Glomerular visceral epithelial cell (primary cell): ENCODE data around the gene UBE2G2.

Source experiments
- DNase-seq: peaks from one replicate; pipeline ENCODE4 v3.0.0-alpha.2; 2016; ENCODE audit errors: extremely low spot score

UBE2G2 gene

DNA sequence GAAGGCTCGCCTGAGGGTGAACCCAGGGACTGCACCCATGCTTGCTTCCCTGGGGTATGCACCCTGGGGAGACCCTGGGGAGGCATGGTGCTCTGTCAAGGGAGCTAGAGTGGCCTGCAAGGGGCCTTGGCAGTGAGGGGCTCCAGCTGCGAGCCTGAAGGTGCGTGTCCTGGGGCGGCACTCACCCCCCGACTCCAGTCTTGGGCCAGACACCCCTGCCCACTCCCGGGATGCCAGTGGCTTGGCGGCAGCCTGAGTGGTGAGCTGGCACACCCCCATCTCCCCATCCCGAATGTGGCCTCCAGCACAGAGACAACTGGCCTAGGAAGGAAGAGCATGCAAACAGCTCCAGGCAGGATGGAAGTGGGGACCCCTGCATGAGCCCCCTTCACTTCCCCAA lies 13.6 kb upstream of the UBE2G2 start:
- no peak for DNase-seq

DNA sequence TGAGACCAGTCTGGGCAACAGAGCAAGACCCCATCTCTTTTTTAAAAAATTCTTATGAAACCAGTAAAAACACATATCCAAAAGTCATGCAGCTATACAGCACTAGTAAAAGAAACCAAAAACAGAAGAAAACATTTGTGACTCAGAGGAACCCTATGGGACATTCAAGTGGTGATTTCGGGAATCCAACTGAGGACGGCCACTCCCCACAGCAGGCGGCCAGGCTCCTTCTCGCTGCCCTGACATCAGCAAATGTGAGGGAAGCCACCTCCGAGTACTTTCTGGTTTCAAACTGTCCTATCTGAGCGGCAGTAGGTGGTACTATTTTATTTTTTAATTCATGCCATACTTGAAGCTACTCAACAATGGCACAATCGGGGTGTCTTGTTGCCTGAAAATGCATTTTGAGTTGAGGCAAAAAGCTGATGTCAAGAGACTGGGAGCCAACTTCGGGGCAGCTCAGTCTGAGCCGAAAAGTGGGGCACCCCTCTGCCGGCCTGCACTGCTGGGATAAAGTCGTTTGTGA lies 12.9 kb upstream of the UBE2G2 start:
- no peak for DNase-seq

DNA sequence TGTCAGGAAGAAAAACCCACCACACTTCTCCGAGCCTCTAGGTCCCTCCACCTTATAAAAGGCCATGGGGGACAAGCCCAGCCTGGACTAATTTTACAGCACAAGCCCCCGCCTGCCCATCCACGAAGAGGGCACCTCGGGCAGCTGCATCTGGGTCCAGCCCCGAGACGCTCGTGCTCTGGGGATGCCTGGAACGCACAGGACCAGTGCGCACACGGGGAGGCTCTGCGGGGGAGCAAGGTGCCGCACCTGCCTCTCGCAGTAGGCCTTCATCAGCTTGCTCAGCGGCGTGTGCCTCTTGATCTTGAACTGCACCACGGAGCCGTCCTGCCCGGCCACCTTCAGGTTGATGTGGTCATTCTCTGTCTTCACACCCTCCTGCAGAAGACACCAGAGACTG lies 12.1 kb upstream of the UBE2G2 start:
- no peak for DNase-seq

DNA sequence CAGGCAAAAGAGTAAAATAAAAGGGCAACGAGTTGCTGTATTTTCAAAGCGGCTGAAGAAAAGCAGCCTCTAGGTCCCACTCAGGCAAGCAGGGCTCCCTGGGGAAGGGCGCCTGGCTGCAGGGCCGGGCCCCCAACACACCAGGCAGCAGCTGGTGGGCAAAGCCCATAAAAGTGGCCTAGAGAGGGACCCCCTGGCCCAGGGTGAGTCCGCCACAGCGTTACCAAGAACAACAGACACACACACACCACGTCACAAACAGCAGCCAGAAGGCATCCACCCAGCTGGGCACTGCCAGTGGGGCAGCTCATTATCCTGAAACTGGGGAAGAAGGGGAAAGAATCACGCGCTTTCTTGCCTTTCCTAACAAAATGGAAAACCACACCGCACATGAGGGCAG lies 11.5 kb upstream of the UBE2G2 start:
- DNase-seq, result no peak

DNA sequence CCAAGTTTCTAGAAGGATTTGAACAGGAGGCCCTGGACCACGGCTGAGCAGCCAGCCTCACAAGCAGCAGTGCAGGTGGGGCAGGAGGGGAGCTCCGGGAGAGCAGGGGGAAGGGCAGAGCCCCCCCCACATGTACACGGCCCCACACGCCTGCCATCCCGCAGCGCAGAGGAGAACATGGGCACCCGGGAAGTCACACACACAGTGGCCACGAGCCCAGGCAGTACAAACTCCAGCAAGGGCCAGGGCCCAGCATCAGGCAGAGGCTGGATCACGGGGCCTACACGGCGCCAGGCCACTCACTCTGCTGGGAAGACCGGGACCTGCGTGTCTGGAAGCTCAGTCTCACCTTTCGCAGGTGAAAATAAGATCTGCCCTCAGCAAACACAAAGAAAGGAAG lies 11.0 kb upstream of the UBE2G2 start:
- DNase-seq, result no peak

DNA sequence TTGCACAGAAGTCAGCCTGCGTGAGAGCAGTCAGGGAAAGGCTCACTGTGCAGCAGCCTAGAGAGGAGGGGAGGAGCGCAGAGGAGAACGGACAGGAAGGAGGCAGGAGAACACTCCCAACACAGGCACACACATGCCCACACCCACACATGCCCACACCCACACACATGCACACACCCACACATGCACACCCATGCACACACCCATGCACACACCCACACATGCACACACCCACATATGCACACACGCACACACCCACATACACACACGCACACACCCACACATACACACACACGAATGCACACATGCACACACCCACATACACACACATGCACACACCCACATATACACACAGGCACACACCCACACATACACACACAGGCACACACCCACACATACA lies 9.2 kb upstream of the UBE2G2 start:
- no peak for DNase-seq

DNA sequence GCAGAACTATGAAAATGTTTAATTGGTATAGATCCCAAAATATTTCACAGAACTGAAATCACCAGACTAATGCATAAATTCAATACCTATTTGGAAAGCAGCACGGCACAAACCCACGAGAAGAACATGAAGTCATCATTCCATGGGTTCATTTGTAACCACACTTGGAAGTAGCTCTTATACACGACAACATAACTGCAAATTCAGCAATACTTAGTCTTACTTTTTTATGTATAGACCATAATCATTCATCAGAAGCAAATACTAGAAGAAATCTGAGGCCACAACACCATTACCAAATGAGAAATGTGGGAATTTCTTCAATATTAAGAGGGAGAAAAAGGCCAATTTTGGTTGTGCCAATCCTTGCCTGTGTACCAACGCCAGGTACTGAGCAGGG lies 4.2 kb upstream of the UBE2G2 start:
- DNase-seq, result no peak

DNA sequence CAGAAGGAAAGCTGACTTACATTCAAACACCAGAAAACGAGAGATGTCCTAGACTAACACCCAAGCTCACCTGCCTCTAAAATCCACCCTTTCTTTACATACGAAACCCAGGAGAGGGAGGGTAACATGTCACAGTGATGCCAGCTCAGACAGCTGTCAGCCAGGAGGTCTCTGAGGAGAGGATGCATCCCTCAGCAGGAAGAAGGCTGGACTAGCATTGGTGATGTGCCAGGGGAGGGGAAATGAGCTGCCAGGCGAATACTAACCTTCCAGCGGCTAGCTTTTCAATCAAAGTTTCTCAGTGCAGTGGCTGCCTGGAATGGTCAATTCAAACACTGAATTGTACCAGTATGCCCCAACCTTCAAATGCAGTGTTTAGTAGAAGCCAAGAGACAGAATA lies 3.6 kb upstream of the UBE2G2 start:
- DNase-seq, result no peak

DNA sequence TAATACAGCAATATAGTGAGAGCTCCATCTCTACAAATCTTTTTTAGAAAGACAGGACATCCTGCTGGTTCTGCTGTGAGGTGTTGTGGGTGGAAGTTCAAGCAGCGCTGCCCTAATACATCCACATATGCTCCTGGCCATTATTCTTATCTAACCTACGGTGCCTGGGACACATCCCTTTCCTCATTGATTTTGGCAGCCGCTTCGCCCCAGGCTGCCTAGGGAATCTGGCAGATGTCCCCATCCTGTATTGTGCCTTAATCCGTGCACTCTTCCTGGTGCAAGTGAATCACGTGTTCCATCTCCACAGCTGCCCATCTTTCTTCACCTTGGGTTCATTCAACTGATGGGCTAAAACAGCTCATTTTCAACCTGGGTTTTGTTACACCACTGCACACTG lies 3.1 kb upstream of the UBE2G2 start:
- no peak for DNase-seq

DNA sequence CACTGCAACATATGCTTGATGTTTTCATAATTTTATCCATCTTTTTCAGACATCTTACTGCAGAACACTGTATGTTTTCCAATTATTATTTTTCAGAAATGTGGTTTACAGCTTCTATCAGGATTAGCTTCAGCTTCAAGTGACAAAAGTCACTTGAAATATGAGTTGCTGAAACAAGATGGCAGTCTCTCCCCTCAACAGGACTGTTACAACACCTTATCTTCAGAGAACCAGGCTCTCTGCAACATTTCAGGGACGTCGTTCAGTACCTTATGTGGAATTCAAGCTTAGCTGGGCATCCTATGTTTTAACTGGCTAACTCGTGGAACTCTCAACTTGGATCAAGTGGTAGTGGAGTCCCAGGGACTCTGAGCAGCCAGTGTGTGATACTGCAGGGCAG lies 2.0 kb upstream of the UBE2G2 start:
- no peak for DNase-seq

DNA sequence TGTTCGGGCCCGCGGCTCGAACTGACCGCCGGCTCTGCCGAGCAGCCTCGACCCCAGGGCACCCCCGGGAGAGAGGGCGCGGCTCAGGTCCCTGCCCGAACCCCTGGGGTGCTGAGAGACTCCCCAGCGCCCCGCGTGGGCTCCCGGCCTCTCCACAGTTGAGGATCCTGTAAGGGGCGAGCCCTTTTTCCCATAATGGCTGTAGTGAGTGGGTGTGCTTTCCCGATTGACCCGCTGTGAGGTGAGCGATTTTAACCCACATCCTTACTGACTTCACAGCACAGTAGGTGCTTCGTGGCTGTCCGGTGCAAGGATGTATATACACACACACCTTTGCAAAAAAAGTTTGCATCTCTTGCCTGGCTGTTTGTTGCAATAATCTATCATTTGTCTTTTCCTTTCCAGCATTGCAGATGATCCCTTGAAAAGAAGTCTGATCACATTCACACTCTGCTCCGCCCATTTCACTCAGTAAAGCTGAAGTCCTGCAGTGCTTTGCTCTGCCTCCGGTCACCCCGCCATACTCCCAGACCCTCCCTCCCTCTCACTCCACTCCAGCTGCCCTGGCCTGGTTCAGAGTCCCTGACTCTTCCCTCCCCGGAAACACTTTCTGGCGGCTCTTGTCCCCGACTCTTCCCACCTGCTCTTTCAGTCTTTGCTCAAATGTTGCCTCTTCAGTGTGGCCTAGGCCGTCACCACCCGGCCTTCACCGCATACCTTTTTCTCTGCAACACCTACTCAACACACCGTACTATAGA lies 955 bp upstream of the UBE2G2 start:
- peak; percentile 23 for DNase-seq

DNA sequence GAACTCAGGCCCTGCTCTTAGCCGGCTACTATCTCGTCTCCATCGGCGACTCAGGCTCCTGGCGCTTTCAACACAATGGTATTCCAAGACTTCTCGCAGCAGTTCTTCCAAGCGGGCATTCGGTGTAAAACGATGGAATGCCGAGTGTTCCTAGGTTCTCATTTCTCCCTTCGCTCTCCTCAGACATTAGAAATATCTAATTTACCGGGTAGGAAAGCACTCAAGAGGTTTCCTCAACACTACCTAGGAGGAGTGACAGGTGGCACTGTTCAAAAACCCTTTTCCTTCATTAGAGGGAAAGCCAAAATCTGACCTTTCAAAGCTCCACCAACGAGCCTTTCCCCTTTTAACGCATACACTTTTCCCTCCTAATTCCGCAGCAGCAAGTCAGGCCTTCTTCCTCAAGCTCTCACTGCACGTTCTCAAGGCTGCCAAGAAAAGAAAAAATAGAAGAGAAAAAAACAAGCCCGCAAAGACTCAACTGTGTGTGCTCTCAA lies 601 bp downstream of the UBE2G2 start:
- peak; percentile 30 for DNase-seq

DNA sequence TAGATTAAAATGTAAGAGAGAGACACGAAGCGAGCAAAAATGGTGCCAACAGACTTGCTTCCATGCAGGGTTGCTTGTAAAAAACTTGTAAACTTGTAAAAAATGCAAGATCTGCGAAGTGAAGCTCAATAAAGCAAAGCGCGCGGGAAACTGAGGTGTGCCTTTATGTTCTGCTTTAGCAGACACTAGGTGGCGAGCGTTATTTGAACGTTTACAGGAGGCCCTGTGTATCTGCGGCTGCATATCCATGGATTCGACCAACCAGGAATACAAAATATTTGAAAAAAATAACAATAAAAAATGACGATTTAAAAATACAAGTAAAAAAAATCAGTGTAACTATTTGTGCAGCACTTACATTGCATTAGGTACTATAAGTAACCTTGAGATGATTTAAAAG lies 1.5 kb downstream of the UBE2G2 start:
- peak; percentile 40 for DNase-seq

DNA sequence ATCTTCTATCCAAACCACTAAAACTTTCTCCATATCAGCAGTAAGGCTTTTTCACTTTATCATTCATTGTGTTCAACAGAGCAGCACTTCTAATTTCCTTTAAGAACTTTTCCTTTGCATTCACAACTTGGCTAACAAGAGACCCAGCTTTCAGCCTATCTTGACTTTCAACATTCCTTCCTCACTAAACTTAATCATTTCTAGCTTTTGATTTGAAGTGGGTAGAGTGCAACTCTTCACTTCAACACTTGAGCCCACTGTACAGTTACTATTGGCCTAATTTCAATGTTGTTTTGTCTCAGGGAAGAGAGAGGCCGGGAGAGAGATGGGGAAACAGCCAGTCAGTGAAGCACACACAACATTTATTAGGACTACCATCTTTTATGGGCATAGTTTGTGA lies 2.0 kb downstream of the UBE2G2 start:
- DNase-seq, result no peak

DNA sequence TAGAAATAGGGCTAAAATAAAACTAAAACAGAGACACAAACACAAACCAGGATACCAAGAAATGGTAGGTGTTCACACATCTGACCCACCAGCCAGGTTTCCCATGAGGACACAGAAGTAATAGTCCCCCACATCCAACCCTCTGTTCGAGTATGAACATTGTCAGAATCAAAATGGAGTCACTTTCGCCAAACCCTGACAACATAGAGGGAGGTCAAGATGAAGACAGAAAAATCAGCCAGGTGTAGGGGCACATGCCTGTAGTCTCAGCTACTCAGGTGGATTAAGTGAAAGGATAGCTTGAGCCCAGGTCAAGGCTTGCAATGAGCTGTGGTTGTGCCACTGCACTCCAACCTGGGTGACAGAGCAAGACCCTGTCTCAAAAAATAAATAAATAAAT lies 3.8 kb downstream of the UBE2G2 start:
- no peak for DNase-seq

DNA sequence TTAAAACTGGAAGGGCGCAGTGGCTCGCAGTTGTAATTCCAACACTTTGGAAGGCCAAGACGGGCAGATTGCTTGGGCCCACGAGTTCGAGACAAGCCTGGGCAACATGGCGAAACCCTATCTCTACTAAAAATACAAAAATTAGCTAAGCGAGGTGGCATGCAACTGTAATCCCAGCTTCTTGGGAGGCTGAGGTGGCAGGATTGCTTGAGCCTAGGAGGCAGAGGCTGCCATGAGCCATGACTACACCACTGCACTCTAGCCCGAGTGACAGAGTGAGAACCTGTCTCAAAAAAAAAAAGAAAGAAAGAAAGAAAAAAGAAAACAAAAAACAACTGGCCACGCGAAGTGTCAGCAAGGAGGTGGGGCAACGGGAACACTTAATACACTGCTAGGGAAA lies 6.3 kb downstream of the UBE2G2 start:
- no peak for DNase-seq

DNA sequence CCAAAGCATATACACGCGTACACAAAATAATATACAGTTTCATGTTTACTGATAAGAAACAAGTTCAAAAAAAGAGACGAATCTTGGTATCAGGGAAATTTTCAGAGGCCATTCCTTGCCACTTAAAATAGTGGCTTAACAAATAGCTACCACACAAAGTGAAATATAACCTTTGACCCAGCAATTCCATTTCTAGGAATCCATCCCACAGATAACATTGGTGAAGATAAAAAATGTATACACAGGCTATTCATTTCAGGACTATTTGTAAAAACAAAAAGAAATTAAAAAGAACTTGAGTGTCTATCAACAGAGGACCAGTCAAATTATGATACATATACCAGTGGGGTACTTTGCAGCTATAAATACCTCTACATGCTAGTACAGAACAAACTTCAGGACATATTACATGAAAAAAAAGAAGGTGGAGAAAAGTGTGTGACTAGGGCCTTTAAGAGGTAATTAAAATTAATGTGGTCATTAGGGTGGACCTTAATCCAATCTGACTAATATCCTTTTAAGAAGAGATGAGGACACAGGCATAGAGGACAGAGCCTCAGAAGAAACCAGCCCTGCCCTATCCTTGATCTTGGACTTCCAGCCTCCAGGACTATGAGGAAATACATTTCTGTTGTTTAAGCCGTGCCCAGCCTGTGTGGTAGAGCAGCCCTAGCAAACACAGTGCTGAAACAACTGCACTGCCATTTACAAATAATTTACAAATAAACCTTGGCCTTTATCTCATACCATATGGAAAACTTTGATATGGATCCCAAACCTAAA lies 7.8 kb downstream of the UBE2G2 start:
- DNase-seq, result no peak

DNA sequence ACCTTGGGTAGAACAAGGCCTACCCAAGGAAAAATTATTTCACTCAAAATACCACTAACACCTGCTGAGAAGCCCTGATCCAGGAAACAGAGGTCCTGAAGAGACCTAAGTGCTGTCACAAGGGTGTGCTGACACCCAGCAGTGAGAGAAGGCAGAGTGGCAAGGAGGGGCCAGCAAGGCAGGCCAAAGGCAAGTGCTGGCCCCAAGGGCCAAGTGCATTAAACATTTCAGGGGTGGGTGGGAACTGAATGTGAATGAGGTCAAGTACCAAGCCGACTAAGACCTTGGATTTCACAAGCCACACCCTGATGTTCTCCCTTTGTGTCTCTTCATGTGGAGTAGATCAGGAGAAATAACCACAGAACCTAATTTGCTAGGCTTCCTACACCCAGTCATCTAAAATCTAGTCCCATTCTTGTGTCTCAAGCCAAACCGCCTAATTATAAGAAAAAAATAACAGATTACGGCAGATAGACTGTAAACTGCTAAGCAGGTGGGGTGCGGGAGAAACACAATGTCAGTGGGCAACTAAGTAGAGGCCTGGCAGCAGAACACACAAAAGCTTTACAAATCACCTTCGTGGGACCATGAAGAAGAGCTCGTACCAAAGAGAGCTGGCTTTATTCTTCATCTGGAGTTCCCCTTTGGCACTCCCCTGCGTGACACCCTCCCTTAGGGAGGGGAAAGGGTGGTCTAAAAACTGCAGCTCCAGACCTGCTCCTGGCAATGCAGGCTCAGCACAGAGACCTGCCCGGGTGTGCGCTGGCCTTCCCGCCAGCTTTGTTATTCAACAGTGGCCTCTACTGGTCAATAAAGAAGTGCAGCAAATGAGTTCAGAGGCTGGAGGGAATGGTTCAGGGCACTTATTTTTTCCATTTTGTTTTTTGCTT lies 8.7 kb downstream of the UBE2G2 start:
- peak; percentile 60 for DNase-seq

DNA sequence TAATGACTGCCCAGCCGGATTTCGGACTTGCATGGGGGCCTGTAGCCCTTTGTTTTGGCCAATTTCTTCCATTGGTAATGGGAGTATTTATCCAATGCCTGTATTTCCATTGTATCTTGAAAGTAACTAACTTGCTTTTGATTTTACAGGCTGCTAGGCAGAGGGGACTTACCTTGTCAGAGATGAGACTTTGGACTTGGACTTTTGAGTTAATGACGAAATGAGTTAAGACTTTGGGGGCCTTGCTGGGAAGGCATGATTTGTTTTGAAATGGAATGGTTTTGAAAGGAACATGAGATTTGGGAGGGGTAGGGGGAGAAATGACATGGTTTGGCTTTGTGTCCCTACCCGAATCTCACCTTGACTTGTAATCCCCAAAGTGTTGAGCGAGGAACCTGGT lies 9.6 kb downstream of the UBE2G2 start:
- DNase-seq, result no peak

DNA sequence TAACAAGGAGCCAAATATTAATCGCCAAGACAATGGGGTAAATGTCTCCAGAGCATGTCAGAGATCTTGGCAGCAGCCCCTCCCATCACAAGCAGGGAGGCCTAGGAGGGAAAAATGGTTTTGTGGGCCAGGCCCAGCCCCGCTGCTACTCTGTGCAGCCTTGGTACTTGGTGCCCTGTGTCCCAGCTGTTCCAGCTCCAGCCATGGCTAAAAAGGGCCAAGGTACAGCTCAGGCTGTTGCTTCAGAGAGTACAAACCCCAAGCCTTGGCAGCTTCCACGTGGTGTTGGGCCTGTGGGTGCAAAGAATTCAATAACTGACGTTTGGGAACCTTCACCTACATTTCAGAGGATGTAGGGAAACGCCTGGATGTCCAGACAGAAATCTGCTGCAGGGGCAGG lies 10.4 kb downstream of the UBE2G2 start:
- DNase-seq, result no peak

DNA sequence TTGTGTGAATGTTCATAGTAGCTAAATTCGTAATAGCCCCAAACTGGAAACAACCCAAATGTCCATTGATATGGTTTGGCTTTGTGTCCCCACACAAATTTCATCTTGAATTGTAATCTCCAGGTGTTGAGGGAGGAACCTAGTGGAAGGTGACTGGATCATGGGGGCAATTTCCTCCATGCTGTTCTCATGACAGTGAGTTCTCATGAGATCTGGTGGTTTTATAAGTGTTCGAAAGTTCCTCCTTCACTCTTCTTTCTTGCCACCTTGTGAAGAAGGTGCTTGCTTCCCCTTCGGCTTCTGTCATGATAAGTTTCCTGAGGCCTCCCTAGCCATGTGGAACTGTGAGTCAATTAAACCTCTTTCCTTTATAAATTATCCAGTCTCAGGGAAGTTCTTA lies 11.3 kb downstream of the UBE2G2 start:
- no peak for DNase-seq

DNA sequence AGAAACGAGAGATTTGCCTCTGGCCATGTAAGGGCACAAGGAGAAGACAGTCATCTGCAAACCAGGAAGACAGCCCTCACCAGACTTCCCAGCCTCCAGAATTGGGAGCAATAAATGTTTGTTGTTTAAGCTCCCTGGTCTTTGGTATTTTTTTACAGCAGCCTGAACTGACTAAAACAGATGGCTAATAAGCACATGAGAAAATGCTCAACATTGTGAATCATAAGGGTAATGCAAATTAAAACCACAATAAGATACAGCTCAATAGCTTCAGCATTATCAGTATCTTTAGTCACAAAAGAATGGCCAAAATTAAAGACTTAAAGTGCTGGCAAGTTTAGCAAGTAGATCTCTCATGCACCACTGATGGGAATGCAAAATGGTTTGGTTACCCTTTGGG lies 11.7 kb downstream of the UBE2G2 start:
- DNase-seq, result peak; percentile 8
